Karpas-422 (cell line): ENCODE results near the gene ID2. TPM values are rescaled to one million over a fixed set of nuclear protein-coding genes. Genes with fewer than 3 reads are reported as not detected.

Experiments
- DNase-seq: peaks from one replicate; pipeline ENCODE4 v3.0.0-alpha.2; 2015
- H2AFZ ChIP-seq: fragments of 200-600 bp; sonication (generic); 2 replicates; pipeline ENCODE4 v1.6.1; 2014; ENCODE audit warnings: antibody characterized with exemption, low read length, mixed read lengths
- H3K27ac ChIP-seq: fragments of 200-600 bp; sonication (generic); 2 replicates; pipeline ENCODE4 v1.5.1; 2014; ENCODE audit warnings: mild to moderate bottlenecking, low read length, moderate library complexity
- H3K27me3 ChIP-seq: fragments of 200-600 bp; sonication (generic); 2 replicates; pipeline ENCODE4 v1.6.1; 2014; ENCODE audit warnings: low read length, mixed read lengths
- H3K36me3 ChIP-seq: fragments of 200-600 bp; sonication (generic); 2 replicates; pipeline ENCODE4 v1.6.1; 2014; ENCODE audit warnings: low read length, mixed read lengths; ENCODE audit not compliant: insufficient read depth
- H3K4me1 ChIP-seq: fragments of 200-600 bp; sonication (generic); 2 replicates; pipeline ENCODE4 v1.6.1; 2014; ENCODE audit warnings: mild to moderate bottlenecking, low read length, mixed read lengths
- H3K4me2 ChIP-seq: fragments of 200-600 bp; sonication (generic); 2 replicates; pipeline ENCODE4 v1.6.1; 2014; ENCODE audit warnings: low read length, low read depth, mild to moderate bottlenecking; ENCODE audit not compliant: poor library complexity, severe bottlenecking
- H3K4me3 ChIP-seq: fragments of 200-600 bp; sonication (generic); 2 replicates; pipeline ENCODE4 v1.5.1; 2014; ENCODE audit warnings: mild to moderate bottlenecking, antibody characterized with exemption, low read length, mixed read lengths
- H3K79me2 ChIP-seq: fragments of 200-600 bp; sonication (generic); 2 replicates; pipeline ENCODE4 v1.6.1; 2014; ENCODE audit warnings: mild to moderate bottlenecking, low read length, mixed read lengths
- H3K9ac ChIP-seq: fragments of 200-600 bp; sonication (generic); 2 replicates; pipeline ENCODE4 v1.6.0; 2014; ENCODE audit warnings: low read length
- H3K9me2 ChIP-seq: fragments of 200-600 bp; sonication (generic), shearing (Covaris generic); replicated peaks from 2 replicates; pipeline ENCODE4 v1.6.0; 2014; ENCODE audit warnings: mild to moderate bottlenecking, low read length, moderate library complexity; ENCODE audit not compliant: insufficient read depth
- H3K9me3 ChIP-seq: fragments of 300-700, 200-600 bp; sonication (generic); 2 replicates; pipeline ENCODE4 v1.6.1; 2014; ENCODE audit warnings: low read length, mixed read lengths
- H4K20me1 ChIP-seq: fragments of 200-600 bp; sonication (generic); 2 replicates; pipeline ENCODE4 v1.6.1; 2014; ENCODE audit warnings: mild to moderate bottlenecking, antibody characterized with exemption, low read length, low read depth; ENCODE audit not compliant: insufficient read depth
- total RNA-seq: library from RNA; depleted of rRNA; stranded (reverse); fragments of >200 nt; shearing (Covaris generic); gene quantifications from 2 replicates; pipeline ENCODE4 v1.2.3, GENCODE V29; 2014; ENCODE audit warnings: low replicate concordance

The ID2 gene
- total RNA-seq, 1 experiment from 2014 or later, result 33.9 TPM

GRCh38 chr2:8670580-8670979 lies 11.3 kb upstream of the ID2 start:
- Histone ChIP-seq H3K27ac (no peak overlapping the region), H2AFZ (no peak overlapping the region), H3K4me3 (no peak overlapping the region), H3K9me2 (no peaks in the 10 kb centered on the region; the same call in 1 of the 2 replicates), H3K27me3 (no peaks in the 10 kb centered on the region), H3K79me2 (no peaks in the 10 kb centered on the region), H3K4me1 (no peaks in the 10 kb centered on the region), H3K9ac (no peak overlapping the region), H3K4me2 (no peak overlapping the region), H3K36me3 (no peaks in the 10 kb centered on the region), H4K20me1 (no peaks in the 10 kb centered on the region), H3K9me3 (no peaks in the 10 kb centered on the region)
- DNase-seq, result no peak

- Histone ChIP-seq H2AFZ (no peak overlapping the region), H3K4me3 (no peak overlapping the region), H4K20me1 (no peaks in the 10 kb centered on the region), H3K27ac (no peak overlapping the region), H3K4me2 (no peak overlapping the region), H3K4me1 (no peaks in the 10 kb centered on the region), H3K79me2 (no peaks in the 10 kb centered on the region), H3K27me3 (no peaks in the 10 kb centered on the region), H3K9ac (no peak overlapping the region), H3K36me3 (no peaks in the 10 kb centered on the region), H3K9me3 (no peaks in the 10 kb centered on the region), H3K9me2 (no peaks in the 10 kb centered on the region; the same call in 1 of the 2 replicates)
- no peak for DNase-seq
Measured at GRCh38 chr2:8671176-8671575, 10.7 kb upstream of the ID2 start.

DNA sequence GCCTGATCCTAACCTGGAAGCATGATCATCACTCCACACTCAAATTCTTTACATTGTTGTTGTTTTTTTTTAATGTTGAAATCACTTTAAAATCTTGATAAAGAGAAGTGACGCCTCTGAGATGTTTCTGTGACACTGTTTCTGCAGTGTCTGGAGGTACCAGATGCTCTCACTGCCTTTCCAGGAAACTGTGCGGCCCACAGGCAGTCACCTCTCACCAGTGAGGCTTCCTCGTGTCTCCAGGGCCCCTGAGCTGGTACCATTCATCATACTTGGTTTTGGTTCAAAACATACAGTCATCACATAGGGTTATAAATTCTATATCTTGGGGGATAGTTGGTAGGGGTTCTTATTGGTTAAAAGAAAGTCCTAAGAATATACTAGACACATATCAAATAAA lies 10.1 kb upstream of the ID2 start:
- Histone ChIP-seq H3K27me3 (no peaks in the 10 kb centered on the region), H3K4me1 (no peaks in the 10 kb centered on the region), H2AFZ (no peak overlapping the region), H3K4me3 (no peak overlapping the region), H4K20me1 (no peaks in the 10 kb centered on the region), H3K4me2 (no peak overlapping the region), H3K9me3 (no peaks in the 10 kb centered on the region), H3K9ac (no peak overlapping the region), H3K9me2 (no peaks in the 10 kb centered on the region; the same call in 1 of the 2 replicates), H3K27ac (no peak overlapping the region), H3K36me3 (no peaks in the 10 kb centered on the region), H3K79me2 (no peaks in the 10 kb centered on the region)
- peak; percentile 42 for DNase-seq

GRCh38 chr2:8672940-8673339 lies 8.9 kb upstream of the ID2 start:
- H3K27me3 ChIP-seq, result no peaks in the 10 kb centered on the region
- H2AFZ ChIP-seq, result no peak overlapping the region
- DNase-seq, result no peak
- H3K4me2 ChIP-seq, result no peak overlapping the region
- peaks cover under 1% of the 10 kb centered on the region; the same call in 1 of the 2 replicates for H3K4me1 ChIP-seq
- no peaks in the 10 kb centered on the region for H3K9me3 ChIP-seq
- H3K9ac ChIP-seq, result no peak overlapping the region
- H3K9me2 ChIP-seq, result no peaks in the 10 kb centered on the region; the same call in 1 of the 2 replicates
- no peak overlapping the region for H3K4me3 ChIP-seq
- no peaks in the 10 kb centered on the region for H3K36me3 ChIP-seq
- H4K20me1 ChIP-seq, result no peaks in the 10 kb centered on the region
- H3K79me2 ChIP-seq, result no peaks in the 10 kb centered on the region
- H3K27ac ChIP-seq, result no peak overlapping the region

DNA sequence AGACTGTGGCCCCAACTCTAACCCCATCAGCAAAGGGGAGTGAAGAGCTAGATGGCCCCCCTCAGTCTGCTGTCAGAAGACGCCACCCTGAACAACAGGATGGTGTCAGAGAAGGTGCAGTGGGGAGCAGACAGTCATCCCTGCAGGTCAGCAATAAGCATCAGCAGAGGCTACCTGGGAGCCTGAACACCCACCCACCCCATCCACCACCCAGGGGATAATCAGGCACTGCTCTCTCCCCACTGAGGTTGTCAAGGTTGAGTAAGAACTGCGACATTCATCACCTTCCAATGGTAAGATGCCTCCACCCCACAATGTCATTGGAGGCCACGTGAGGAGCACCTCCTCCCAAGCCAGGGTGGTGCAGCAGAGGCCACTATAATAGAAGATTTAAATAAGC lies 8.5 kb upstream of the ID2 start:
- no peaks in the 10 kb centered on the region for H3K27me3 ChIP-seq
- peaks cover 5% of the 10 kb centered on the region for H3K4me1 ChIP-seq
- H3K27ac ChIP-seq, result no peak overlapping the region
- DNase-seq, result no peak
- H3K36me3 ChIP-seq, result no peaks in the 10 kb centered on the region
- H3K4me3 ChIP-seq, result no peak overlapping the region
- no peaks in the 10 kb centered on the region for H4K20me1 ChIP-seq
- H3K9me2 ChIP-seq, result no peaks in the 10 kb centered on the region
- no peak overlapping the region for H2AFZ ChIP-seq
- no peak overlapping the region for H3K4me2 ChIP-seq
- H3K9ac ChIP-seq, result no peak overlapping the region
- no peaks in the 10 kb centered on the region for H3K79me2 ChIP-seq
- H3K9me3 ChIP-seq, result no peaks in the 10 kb centered on the region

GRCh38 chr2:8674420-8675009 lies 7.3 kb upstream of the ID2 start:
- no peak overlapping the region for H3K4me2 ChIP-seq
- no peak for DNase-seq
- no peaks in the 10 kb centered on the region for H3K9me2 ChIP-seq
- H4K20me1 ChIP-seq, result no peaks in the 10 kb centered on the region
- peaks cover 12% of the 10 kb centered on the region for H3K4me1 ChIP-seq
- no peaks in the 10 kb centered on the region for H3K36me3 ChIP-seq
- no peak overlapping the region for H3K9ac ChIP-seq
- no peaks in the 10 kb centered on the region for H3K27me3 ChIP-seq
- no peak overlapping the region for H3K27ac ChIP-seq
- H2AFZ ChIP-seq, result no peak overlapping the region
- H3K79me2 ChIP-seq, result no peaks in the 10 kb centered on the region
- H3K4me3 ChIP-seq, result no peak overlapping the region
- H3K9me3 ChIP-seq, result no peaks in the 10 kb centered on the region

- Histone ChIP-seq H3K27ac (no peak overlapping the region), H3K9ac (no peak overlapping the region), H3K9me3 (no peaks in the 10 kb centered on the region), H3K4me1 (peaks cover 22% of the 10 kb centered on the region), H2AFZ (no peak overlapping the region), H3K27me3 (no peaks in the 10 kb centered on the region), H3K36me3 (no peaks in the 10 kb centered on the region), H3K9me2 (no peaks in the 10 kb centered on the region), H3K79me2 (no peaks in the 10 kb centered on the region), H3K4me3 (no peak overlapping the region), H3K4me2 (no peak overlapping the region), H4K20me1 (no peaks in the 10 kb centered on the region)
- no peak for DNase-seq
Measured at GRCh38 chr2:8675543-8675942, 6.3 kb upstream of the ID2 start.

GRCh38 chr2:8676191-8676920 lies 5.5 kb upstream of the ID2 start:
- no peak for DNase-seq
- Histone ChIP-seq H3K4me2 (no peak overlapping the region), H3K27ac (no peak overlapping the region), H3K4me1 (peaks cover 30% of the 10 kb centered on the region), H3K27me3 (no peaks in the 10 kb centered on the region), H2AFZ (no peak overlapping the region), H4K20me1 (no peaks in the 10 kb centered on the region), H3K9ac (no peak overlapping the region), H3K9me3 (no peaks in the 10 kb centered on the region), H3K9me2 (no peaks in the 10 kb centered on the region), H3K79me2 (no peaks in the 10 kb centered on the region), H3K36me3 (no peaks in the 10 kb centered on the region), H3K4me3 (no peak overlapping the region)
